GM21515 (cell line): ENCODE results near the gene ZBTB38.

Source experiments
- ATAC-seq: cut with Tn5 transposase; IDR thresholded peaks from one replicate; pipeline ENCODE4 v1.9.1; 2021; ENCODE audit not compliant: unreplicated experiment

Gene ZBTB38

DNA sequence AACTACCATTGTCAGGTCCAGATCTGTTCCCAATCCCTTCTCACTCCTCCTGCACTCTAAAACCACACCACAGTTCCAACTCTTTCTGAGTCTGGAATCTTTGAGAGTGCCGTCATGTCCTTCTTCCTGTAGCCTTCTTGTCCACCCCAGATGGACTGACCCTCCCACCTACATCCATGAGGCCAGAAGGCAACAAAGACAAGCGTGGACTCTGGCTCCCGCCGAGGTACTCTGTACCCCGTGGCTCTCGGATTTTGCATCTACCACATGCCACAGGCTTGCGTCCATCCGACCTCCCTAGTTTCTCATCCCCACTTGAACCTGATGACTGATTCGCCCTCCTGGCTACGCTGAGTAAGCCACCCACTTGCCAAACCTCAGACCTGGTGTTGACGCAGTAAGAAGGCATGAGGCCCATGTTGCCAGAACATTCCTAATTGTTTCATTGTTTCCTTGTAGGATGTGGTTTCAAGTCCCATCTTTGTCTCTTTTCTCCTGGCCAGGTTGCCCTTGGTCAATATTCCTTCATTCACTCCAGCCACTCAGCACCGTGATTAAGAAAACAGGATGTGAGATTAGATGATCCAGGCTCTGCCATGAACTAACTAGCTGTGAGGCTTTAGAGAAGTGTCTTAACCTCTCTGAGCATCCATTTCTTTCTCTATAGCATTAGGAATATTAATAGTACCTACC, 1.1 kb upstream of the ZBTB38 start:
- no peak for ATAC-seq

DNA sequence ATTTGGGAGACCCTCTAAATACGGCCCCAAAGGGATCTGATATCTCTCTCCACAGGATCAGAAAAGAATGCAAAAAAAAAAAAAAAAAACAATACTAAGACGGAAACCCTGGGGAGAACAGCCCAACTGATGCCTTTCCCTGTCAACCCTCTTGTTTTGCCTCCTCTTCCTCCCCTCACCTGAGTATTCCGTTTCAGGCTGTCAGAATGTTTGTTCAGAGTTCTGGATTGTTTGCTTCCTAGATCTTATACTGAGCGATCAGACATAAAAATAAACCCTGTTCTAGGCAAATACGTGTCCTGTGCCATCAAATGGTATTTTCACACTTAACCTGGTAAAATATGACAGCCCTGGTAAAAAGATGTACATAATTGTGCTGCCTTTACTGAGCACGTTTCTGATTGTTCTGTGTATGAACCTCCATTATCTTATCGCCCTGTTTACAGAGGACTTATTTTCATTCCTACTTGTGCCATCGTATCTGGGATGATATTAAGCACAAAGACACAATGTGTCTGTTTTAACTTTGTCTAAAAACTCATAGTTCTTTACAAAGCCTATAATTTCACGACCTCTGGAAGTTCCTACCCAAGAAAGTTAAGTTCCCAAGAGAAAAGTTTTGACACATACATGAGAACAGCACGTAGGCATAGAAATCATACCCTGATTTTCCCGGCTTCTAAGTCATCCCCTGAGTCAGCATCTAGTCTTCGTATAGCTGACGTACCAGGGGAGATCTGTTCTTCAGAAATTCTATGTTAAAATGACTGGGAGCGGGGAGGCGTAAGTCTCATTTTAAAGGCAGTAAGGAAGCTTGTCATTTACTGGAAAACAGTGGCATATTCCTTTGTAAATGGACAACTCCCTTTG, 856 bp downstream of the ZBTB38 start:
- no peak for ATAC-seq

DNA sequence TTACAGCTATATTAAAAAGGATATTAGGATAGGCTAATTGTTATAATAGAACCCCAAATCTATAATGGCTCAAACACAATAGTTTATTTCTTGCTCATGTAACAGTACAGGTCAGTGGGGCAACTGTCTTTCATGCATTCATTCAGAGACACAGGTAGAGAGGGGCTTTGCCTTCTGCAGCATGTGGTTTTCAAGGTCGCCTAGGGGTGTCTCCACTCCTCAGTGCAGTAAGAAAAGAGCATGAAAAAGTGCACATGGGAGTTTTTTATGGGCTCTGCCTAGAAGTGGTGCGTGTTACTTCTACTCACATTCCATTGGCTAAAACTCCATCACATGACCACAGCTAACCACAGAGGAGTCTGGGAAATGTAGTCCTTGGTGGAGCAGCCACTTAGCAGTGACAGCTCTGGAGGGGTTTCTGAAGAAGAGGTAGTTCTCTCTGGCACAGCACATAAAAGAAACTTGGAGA, 1.8 kb downstream of the ZBTB38 start:
- ATAC-seq, result peak; percentile 84

DNA sequence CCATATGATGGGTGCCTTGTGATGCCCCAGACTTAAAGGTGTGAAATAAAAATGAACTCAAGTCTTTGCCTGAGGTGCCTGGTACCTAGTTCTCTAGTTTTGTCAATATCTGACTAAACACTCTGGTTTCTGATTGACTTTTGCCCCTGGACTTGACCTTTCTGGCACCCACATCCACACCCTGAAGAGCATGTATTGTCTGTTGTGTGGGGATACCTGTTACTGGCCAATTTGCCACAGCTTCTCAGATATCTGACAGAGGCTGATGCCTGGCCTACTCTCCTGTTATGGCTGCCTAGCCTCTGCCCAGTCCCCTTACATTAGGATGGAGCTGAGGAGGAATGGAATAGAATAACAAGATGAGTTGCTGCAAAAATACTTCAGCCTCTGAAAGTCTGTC, 3.6 kb downstream of the ZBTB38 start:
- no peak for ATAC-seq

DNA sequence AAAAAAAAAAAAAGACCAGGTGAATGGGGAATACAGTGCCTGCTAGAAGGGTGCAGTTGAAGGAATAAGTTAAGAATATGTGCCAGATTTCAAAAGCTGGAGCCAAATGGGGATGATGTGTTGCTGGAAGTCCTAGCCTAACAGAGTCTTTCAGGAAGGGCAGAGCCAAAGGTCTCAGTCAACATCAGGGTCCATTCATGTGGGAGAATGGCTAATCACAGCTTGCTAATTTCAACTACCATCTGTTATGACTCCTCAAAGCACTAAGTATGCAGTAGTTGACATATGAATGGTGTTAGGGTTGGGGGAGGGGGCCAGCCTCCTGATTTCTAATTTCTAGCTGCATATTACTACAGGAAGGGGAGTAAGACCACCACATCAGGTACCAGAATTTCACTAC, 4.4 kb downstream of the ZBTB38 start:
- no peak for ATAC-seq

DNA sequence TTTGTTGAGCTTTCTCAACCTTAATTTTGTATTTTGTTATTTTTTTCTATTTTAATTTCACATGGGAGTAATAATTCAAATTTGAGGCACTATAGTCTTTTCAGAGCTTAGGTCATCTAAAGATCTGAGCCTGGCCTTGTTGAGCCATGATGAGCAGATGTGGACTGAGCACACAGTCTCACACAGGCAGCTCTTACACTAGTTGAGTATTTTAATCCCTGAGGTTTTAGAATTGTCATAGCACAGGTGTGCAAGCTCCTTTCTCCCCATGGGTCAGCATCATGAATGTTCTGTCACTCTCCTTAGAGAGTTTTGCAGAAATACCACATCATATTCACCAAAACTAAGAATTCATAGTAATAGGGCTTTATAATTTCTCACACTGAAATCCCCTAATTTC, 4.9 kb downstream of the ZBTB38 start:
- ATAC-seq, result no peak

DNA sequence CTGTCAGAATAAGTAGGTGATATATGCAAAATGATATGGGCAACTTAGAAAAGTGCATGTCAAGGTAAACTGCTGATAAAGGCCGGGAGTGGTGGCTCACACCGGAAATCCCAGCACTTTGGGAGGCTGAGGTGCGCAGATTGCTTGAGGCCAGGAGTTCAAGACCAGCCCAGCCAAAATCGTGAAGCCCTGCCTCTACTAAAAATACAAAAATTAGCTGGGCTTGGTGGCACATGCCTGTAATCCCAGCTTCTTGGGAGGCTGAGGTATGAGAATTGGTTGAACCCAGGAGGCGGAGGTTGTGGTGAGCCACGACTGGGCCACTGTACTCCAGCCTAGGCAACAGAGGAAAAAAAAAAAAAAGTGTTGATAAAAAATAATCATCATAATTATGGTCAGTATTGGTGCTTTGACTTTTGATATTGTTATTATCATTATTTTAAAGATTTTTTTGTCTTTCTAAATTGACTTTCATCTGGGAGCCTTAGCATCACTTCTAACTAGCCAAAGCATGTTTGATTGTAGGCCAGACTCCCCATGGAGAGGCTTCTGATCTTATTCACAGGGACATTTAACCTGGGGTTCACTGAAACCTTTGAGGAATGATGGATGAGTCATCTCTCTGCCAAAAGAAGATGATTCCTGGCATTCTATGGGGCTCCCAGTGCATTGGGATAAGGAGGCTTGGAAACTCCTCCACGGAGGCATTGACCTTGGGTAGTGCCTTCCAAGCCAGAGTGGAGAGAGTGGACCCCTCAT, 5.6 kb downstream of the ZBTB38 start:
- no peak for ATAC-seq

DNA sequence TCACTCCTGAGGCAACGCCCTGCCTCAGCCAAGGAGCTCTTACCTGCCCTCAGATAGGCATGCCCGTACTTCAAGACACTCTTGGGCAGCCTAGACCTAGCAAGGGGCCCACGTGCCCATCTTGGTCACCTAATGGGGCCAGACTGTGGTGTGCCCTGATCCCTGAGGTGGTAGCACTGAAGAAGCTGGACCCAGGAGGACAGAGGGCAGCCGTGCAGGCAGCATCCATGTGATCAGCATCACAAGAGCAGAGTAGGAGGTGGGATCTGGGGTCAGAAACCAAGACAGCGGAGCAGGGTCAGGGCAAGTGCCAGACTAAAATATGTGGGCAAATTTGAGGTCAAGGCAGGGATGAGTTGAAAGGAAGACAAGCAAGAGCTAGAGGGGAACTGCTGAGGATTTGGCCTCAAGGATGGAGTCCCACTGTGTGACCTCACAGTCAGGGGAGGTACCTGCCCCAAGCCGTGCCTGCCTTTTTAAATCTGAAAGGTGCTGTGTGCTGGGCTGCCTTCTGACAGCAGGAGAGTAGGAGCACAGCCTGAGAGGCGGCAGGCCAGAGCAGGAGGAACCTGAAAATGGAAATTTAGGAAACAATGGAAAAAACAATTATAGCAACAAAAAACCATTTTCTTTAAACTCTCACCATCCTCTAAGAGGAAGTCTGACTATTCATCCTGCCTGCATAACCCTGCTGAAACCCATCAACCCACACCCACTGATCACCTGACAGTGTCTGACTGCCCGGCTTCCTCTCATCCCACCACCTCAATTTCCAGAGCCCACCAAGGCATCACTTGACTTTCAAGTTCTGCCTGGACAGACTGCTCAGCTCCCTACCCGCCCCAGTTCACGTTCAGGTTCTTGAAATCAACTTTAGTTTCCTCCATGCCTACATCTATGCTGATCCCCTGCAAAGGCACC, 7.3 kb downstream of the ZBTB38 start:
- no peak for ATAC-seq

DNA sequence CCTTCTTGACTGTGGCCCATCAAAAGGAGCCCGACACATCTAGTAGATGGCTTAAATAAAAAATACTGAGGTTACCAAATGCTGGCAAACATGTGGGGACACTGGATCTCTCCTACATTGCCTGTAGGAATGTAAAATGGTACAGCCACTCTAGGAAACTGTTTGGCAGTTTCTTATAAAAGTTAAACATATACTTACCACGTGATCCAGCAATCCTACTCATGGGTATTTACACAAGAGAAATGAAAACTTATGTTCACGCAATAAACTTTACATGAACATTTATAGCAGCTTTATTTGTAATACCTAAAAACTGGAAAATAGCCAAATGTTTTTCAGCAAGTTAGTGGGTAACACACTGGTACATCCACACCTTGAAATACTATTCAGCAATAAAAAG, 9.1 kb downstream of the ZBTB38 start:
- ATAC-seq, result no peak

DNA sequence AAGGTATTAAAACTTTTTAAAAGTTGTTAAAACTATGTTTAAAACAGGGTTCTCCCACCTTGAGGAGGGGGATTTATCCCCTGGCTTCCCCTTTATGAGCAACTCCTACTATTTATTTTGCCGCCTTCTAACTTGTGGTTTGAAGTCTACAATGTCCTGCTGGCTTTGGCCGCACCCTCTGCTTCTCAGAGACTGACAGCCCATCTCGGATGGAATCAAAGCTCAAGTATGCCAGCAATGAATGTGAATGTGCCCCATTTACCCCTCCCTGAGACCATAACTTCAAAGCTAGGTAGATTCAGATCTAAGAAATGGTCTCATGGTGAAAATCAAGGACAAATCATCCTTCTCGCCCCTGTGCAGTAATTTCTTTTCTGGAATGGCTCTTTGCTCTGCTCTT, 10.3 kb downstream of the ZBTB38 start:
- ATAC-seq, result no peak

DNA sequence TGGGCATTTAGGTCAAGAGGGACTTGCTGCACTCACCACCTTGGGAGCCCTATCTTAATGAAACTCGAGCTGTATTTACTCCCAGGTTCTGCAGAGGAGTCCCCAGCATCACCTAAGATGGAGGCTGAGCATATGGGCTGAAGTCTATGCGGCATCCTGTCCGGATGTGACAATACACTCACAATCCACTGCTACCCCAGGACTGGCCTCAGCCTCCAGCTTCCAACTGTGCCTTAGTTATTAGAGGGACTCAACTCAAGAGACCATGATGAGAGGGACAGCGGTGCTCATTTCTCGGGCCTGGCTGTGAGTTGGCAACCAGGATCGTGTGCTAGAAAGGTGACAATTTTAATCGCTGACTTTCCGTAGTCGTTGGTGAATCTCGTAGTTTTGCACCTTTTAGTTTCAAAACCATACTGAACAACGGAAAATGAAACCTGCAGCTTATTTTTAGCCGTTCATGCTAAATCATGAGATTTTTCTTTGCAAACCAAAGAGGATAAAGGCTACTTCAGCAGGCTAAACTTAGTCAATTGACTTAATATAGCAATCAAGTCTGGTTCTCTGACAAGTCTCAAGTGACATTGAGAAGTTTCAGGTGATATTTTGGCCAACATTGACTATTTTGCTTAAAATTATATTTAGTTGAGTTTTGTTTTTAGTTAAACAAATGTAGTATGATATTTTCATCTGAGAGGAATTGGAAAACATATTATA, 11.1 kb downstream of the ZBTB38 start:
- ATAC-seq, result peak; percentile 46

DNA sequence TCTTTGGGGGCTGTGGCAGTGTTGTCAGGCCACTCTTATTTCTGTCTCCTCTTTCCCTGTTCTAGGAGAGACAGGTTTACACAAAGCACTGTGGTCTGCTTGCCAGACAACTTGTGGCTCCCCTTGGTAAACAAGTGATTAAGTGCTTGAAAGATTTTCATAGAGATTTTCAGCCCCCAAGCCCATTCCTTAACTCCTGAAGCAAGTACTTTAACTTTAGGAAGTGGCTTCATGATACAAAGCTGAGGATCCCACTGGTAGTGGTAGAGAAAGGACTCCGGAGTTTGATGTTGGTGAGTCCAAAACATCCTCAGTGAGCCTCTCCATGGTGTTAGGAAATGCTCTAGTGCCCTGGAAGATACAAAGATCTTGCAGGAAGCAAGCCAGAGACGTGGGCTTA, 12.0 kb downstream of the ZBTB38 start:
- peak; percentile 1 for ATAC-seq

DNA sequence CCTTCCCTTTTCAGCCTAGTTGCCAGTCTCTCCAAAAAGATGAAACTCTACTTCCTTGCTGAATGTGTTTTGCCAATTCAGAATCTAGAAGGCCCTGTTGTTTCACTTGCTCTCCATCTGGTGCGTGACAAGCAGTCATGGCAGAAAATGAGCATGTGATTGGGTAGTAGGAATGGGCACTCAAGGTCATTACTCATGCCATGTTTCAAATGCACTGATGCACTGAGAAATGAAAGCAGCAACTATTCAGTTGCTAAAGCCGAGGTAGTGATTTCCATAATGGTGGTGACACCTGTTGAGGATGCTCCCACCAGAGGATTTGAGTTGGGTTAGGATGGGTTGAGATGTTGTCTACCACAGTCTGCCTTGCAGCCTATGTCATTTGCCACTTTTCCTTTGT, 12.7 kb downstream of the ZBTB38 start:
- peak; percentile 38 for ATAC-seq

DNA sequence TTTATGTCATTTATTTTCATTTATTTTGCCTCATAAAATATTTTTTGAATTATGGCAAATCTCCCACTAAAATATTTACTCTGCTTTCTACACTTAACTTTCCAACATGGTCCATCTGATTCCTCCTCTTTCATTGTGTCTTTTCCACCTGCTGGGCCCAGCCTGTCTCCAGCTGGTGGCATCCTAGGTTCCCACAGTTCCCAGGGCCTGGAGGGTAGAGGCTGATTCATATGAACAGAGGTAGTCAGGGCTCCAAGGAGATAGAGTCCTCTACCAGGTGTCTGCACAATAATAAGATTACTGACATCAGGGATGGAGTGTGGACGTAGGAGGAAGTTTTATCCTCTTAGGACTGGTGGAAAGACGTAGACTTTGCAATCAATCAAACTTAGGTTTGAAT, 14.3 kb downstream of the ZBTB38 start:
- no peak for ATAC-seq

DNA sequence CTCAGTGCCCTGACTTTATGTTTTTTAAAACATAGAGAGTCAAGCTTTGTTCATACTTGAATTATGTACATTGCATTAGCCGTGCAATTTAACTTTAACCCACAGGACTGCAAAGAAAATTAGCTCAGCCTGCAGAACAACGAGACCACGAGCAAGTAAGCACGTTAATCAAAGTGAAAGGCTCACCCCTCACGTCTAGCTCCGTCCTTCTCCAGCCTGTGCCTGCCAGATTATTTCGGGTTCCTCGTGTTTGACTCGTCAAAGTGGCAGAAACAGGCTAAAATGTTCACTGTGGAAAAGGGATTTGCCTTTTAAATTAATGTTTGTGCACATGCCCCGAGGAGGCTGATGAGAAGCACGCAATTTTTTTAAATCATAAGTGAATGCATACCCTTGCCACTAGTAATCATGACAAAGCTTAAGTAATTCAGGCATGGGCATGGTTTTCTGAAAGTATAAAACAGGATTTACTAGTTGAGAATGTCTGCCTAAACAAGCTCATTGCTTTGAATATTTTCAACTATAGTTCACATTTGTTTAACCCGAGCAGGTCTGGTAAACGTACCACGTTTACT, 15.3 kb downstream of the ZBTB38 start:
- ATAC-seq, result no peak

DNA sequence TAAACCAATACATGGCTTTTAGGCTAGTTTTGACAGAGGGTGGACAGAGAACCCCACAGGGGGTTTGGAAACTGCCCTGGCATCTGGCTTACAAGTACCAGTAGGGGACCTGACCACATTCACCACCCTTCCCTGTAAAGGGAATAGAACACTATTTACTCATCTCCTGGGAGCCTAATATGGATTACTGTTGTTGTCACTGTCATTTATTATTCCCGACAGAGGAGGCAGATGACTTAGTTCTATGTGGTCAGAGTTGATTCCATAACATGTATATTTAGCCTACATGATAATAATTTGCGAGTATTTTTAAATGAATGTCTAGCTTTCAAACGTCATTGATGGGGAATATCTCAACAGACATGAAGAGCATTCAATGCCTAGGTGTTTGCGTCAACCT, 15.9 kb downstream of the ZBTB38 start:
- ATAC-seq, result no peak

DNA sequence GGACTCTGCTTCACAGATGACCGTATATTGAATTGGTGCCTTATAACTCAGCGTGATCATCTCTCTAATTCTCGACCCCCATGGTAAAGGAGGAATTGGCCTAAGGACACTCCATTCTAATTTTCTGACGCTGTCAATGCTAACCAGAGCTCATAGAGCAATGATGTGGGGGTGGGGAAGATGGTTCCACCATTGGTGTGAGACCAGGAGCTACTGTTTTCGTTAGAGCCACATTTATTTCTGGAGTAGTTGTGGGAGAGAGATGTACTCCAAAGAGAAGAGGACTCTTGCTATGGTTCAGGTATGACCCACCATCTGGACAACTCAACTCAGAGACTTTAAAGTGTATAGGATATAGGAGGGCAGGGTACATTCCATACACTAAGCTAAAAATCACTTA, 16.3 kb downstream of the ZBTB38 start:
- ATAC-seq, result no peak

DNA sequence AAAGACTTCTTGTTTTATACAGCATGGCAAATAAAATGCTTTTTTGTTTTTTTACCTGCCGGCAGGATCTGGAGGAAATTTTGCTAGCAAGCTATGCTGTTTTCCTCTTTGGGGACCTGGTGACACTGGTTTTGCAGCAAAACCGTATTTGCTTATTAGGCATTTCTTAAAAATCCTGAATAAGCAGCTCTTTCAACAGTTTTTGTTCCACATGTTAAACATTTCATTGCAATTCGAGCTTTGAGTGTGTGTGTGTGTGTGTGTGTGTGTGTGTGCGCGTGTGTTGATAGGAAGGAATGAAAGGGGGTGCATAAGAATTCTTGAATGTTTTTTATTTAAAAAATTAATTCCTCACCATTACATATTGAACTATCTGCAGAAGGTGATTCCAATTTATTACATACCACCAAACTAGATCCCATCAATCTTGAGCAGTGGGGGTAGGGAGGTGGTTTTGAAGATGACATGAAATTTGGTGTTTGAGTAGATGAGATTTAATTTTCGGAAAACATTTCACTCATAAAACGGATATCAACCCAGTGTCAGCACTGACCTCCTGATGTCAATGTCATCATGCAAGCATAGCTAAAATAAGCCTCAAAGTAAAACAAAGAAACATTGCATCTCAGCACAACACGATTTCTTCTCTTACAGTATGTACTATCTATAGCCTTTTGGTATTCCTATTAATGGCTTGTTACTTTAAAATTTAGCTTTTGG, 17.3 kb downstream of the ZBTB38 start:
- ATAC-seq, result no peak

DNA sequence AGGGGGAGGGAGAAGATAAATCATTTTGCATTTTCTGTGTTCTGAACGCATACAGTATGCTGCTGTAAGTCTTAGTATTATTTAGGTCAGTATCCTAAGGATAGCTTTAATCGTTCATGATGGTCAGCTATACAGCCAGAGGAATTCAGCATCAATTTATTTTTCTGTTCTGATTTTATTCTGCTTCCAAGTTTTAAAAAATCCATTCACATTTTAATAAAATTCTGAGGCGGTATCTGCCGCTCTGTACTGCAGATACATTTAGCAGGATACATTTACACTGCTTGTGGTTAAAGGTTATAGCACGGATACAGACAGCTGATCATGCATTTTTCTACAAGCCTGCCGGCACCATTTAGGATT, 17.8 kb downstream of the ZBTB38 start:
- ATAC-seq, result no peak
